ENCODE results near the gene B4GALT5.

B4GALT5 gene

GRCh38 chr20:49637046-49637637, 76.5 kb downstream of the B4GALT5 start:
- H3K4me3 ChIP-seq (ENCODE audit: low read length, poor library complexity, severe bottlenecking): no peak overlapping the region
- peaks cover 68% of the 10 kb centered on the region; the same call in 1 of the 2 replicates for H3K36me3 ChIP-seq (ENCODE audit: insufficient read depth, low read length)
- no peak overlapping the region for H3K9ac ChIP-seq (ENCODE audit: low read depth, low read length, poor library complexity, severe bottlenecking)
- no peaks in the 10 kb centered on the region for H3F3A ChIP-seq (ENCODE audit: low read depth)
- H2AFZ ChIP-seq (ENCODE audit: low read length): no peak overlapping the region
- H3K4me1 ChIP-seq (ENCODE audit: insufficient read depth, low read length, poor library complexity, severe bottlenecking): peaks cover 6% of the 10 kb centered on the region
- no peaks in the 10 kb centered on the region for H3K9me3 ChIP-seq (ENCODE audit: insufficient read depth, low read depth, low read length)
- no peaks in the 10 kb centered on the region for H3K27me3 ChIP-seq (ENCODE audit: insufficient read depth, low read length, poor library complexity, severe bottlenecking)
- no peak overlapping the region for H3K4me2 ChIP-seq (ENCODE audit: low read depth, low read length, poor library complexity, severe bottlenecking)
- no peaks in the 10 kb centered on the region for H4K20me1 ChIP-seq (ENCODE audit: insufficient read depth, low read length, poor library complexity, severe bottlenecking)
- no peaks in the 10 kb centered on the region for H3K9me2 ChIP-seq (replicated peaks; ENCODE audit: low read depth, low read length)
- no peak for TF ChIP-seq CTCF (conservative IDR thresholded peaks at IDR 0.05; ENCODE audit: low read length)
- no peak for TF ChIP-seq EZH2phosphoT487 (IDR thresholded peaks at IDR 0.05; ENCODE audit: borderline replicate concordance)
- H3K79me2 ChIP-seq (ENCODE audit: insufficient read depth, low read length): no peaks in the 10 kb centered on the region

GRCh38 chr20:49636447-49636846, 77.2 kb downstream of the B4GALT5 start:
- H3F3A ChIP-seq (ENCODE audit: low read depth): no peaks in the 10 kb centered on the region
- no peaks in the 10 kb centered on the region for H3K9me3 ChIP-seq (ENCODE audit: insufficient read depth, low read depth, low read length)
- H3K27me3 ChIP-seq (ENCODE audit: insufficient read depth, low read length, poor library complexity, severe bottlenecking): no peaks in the 10 kb centered on the region
- no peaks in the 10 kb centered on the region for H3K9me2 ChIP-seq (replicated peaks; ENCODE audit: low read depth, low read length)
- H3K4me2 ChIP-seq (ENCODE audit: low read depth, low read length, poor library complexity, severe bottlenecking): no peak overlapping the region
- H3K36me3 ChIP-seq (ENCODE audit: insufficient read depth, low read length): peaks cover 61% of the 10 kb centered on the region; the same call in 1 of the 2 replicates
- H2AFZ ChIP-seq (ENCODE audit: low read length): no peak overlapping the region
- no peaks in the 10 kb centered on the region for H3K79me2 ChIP-seq (ENCODE audit: insufficient read depth, low read length)
- H3K4me3 ChIP-seq (ENCODE audit: low read length, poor library complexity, severe bottlenecking): no peak overlapping the region
- no peaks in the 10 kb centered on the region for H3K4me1 ChIP-seq (ENCODE audit: insufficient read depth, low read length, poor library complexity, severe bottlenecking)
- no peaks in the 10 kb centered on the region for H4K20me1 ChIP-seq (ENCODE audit: insufficient read depth, low read length, poor library complexity, severe bottlenecking)
- no peak for TF ChIP-seq EZH2phosphoT487 (IDR thresholded peaks at IDR 0.05; ENCODE audit: borderline replicate concordance)
- no peak for TF ChIP-seq CTCF (conservative IDR thresholded peaks at IDR 0.05; ENCODE audit: low read length)
- no peak overlapping the region for H3K9ac ChIP-seq (ENCODE audit: low read depth, low read length, poor library complexity, severe bottlenecking)

GRCh38 chr20:49635866-49636265, 77.8 kb downstream of the B4GALT5 start:
- Histone ChIP-seq H2AFZ (ENCODE audit: low read length) (no peak overlapping the region), H4K20me1 (ENCODE audit: insufficient read depth, low read length, poor library complexity, severe bottlenecking) (no peaks in the 10 kb centered on the region), H3K9me3 (ENCODE audit: insufficient read depth, low read depth, low read length) (no peaks in the 10 kb centered on the region), H3K9me2 (replicated peaks; ENCODE audit: low read depth, low read length) (no peaks in the 10 kb centered on the region), H3K4me3 (ENCODE audit: low read length, poor library complexity, severe bottlenecking) (no peak overlapping the region), H3K79me2 (ENCODE audit: insufficient read depth, low read length) (no peaks in the 10 kb centered on the region), H3K27me3 (ENCODE audit: insufficient read depth, low read length, poor library complexity, severe bottlenecking) (no peaks in the 10 kb centered on the region), H3K9ac (ENCODE audit: low read depth, low read length, poor library complexity, severe bottlenecking) (no peak overlapping the region), H3K4me1 (ENCODE audit: insufficient read depth, low read length, poor library complexity, severe bottlenecking) (no peaks in the 10 kb centered on the region), H3F3A (ENCODE audit: low read depth) (no peaks in the 10 kb centered on the region), H3K36me3 (ENCODE audit: insufficient read depth, low read length) (peaks cover 57% of the 10 kb centered on the region; the same call in 1 of the 2 replicates), H3K4me2 (ENCODE audit: low read depth, low read length, poor library complexity, severe bottlenecking) (no peak overlapping the region)
- TF ChIP-seq EZH2phosphoT487 (IDR thresholded peaks at IDR 0.05; ENCODE audit: borderline replicate concordance) (no peak), CTCF (conservative IDR thresholded peaks at IDR 0.05; ENCODE audit: low read length) (no peak)

Data from Loucy (cell line).